GM18511 (cell line): ENCODE measurements around the gene CD6.

ENCODE experiments used
- ATAC-seq: cut with Tn5 transposase; IDR thresholded peaks from one replicate; pipeline ENCODE4 v1.9.1; 2021; ENCODE audit warnings: mild to moderate bottlenecking, moderate library complexity; ENCODE audit not compliant: unreplicated experiment

Gene CD6

DNA sequence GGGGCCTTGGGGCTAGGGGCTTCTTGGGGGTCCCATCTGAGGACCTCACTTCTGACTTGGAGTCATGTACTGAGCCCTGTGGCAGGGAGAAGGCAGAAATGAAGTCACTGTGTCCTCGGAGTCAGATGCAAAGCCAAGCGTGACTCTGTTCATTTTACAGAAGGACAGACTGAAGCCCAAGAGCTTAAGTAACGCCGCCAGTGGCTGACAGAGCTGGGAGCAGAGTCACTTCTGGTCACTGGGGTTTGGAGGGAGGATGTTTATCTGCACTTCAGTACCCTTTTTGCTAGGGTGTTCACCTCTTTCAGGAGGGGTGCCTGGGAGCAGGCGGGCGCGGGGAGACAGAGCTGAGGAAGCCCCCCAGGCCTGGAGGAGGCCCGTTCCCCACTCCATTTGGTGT lies 10.7 kb downstream of the CD6 start:
- ATAC-seq = no peak

DNA sequence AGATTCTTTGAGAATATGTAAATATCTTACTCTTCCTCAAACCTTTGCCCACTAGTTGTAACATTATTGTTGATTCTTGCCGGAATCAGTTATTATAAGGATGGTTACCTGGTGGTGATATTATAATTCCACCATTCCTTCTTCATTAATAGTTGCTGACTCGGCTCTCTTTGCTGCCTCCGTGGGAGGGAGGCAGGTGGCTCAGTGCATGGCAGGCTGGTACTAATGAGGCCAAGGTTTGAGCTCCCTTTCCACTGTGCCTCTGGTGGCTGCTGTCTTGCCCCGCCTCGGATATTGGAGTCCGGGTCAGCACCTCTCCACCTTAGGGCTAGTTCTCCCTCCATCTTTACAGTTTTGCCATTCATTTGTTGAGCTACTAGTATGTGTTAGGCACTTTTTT lies 12.7 kb downstream of the CD6 start:
- no peak for ATAC-seq

DNA sequence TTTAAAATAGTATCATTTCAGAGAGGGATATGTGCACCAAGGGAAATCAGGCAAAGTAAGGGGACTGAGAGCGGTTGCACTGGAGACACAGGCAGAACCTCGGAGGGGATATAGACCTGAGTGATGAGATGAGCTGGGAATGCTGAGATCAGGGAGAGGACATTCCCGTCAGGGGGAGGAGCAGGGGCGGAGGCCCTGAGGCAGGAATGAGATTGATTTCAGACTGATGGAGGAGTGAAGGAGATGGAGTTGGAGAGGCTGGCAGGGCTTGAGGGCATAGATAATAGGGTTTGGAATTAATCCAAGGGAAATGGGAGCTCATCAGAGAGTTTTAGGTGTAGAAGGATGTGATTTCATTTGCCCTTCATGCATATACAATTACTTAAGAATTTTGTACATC lies 13.2 kb downstream of the CD6 start:
- no peak for ATAC-seq

DNA sequence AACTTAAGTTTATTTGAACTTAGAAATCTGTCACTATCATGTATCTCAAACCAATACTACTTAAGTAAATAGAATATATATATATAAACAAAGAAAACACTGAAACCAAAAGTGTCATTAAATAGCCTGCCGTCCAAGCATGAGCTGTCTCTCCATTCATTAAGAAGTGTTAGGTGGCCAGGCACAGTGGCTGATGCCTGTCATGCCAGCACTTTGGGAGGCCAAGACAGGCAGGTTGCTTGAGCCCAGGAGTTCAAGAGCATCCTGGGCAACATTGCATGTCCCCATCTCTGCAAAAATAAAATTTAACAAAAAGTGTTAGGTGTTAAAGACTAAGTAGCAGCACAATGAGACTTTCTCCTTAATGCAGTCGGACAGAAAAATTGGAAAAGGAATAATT lies 14.0 kb downstream of the CD6 start:
- no peak for ATAC-seq

DNA sequence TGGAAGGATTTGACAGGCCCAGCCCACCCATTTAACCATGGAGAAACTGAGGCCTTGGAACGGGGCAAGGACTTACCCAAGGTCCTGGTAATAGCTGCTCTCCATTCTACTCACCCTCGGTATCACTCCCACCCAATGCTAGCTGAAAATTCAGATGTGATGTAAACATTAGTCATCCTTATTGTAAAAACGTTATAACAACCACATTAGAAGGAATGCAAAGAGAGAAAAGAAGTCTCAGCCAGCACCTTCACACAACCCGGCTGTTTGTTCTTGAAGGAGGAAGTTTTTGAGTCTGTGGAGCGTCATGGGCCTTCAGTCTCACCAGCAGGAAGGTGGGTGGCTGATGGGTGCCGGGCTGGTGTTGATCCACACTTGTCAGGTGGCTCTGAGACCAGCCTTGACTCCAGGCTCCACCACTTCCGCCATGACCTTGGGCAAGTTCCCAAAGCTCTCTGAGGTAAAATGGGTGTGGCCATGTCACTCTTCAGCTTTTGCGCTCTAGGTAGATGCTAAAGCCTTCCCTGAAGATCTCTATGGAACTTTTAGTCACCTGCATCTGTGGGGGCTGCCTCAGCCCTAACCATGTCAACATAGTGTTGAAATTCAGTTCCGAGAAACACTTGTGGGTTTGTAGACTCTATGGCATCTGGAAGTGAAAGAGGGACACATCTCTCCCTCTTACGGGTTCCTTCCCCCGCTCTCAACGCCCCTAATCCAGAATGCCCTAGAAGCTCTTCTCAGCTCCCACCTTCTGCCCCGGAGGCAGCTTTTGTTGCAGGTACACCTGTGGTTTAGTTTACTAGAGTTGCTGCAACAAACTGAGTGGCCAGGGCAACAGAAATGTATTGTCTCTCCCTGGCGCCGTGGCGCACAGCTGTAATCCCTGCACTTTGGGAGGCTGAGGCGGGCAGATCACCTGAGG lies 14.8 kb downstream of the CD6 start:
- ATAC-seq = no peak

DNA sequence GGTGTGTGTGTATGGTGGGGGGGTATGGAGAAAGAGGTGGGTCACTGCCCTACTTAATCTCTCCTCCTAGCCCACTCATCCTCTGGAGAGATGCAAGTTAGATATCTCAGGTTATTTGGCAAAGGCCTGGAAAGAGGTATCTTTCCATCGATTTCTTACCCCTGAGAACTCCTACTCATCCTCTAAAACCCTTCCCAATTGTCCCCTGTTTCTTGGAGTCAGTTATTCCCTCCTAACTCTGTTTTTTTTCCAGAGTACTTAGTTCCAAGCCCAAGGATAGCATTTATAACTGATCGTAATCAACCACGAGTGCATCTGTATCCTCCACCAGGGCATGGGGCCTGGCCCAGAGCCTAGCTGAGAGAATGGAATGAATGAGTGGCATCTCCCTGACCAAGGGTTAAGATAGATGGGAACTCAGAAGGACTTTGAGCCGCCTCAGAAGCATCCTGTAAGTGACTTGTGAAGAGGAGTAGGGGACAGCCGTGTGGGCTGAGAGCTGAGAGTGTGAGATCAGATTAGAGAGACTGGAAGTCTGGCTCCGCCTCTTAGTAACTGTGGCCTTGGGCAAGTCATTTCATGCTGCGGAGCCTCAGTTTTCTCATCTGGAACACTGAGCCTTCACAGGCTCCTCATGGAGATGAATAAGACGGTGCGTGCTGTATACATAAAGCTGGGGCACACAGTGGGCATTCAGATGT lies 16.2 kb downstream of the CD6 start:
- ATAC-seq = no peak

DNA sequence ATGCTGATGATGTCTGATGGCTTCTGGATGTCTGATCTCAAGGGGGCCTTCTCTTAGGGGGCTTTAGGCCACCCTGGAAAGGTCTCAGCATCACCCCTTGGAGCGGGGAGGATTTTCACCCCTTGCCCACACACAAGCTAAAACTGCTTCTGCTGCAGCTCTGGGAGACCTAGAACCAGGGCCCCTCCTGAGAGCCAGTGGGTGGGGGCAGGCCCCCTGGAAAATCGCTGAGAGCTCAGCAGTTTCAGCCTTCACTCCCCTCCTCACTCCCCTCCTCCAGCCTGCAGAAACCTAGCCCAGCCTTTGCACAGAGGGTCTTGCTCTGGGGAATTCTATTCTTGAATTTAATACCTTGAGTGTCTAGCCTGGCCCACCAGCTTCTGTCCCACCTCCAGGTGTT lies 17.2 kb downstream of the CD6 start:
- ATAC-seq = no peak

DNA sequence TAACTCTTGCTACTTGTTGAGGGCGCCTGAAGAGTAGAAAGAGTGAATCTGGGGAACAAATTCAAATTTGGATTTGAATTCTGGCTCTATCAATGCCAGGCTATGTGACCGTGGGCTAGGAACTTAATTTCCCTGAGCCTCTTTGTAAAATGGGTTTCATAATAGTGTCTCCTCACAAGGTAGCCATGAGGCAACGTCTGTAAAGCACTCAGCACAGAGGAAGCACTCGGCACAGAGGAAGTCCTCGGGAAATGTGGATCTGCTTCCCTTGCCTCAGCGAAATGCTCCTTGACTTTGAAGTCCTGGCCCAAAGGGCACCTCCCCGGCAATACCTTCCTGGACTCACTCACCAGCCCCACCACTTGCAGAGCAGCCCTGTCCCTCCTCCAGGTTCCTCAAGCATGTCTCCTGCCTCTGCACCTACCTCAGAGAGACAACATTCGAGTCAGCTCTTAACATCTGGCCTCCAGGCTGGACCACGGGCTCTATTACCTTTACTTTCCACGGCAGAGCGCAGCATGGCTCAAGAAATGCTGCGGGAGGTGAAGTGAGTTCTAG lies 17.7 kb downstream of the CD6 start:
- ATAC-seq = no peak

DNA sequence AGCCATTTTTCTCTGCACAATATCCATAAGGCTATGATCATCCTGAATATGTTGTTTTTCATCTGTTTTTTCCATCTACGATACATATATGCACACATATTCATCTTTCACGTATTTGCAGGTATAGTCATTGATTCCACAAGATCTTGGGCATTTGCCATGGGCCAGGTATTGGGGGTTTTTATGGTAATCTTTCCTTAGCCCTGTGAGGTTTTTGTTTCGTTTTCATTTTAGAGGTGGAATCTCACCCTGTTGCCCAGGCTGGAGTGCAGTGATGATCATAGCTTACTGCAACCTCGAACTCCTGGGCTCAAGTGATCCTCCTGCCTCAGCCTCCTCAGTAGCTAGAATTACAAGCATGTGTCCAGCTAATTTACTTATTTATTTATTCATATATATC lies 20.0 kb downstream of the CD6 start:
- no peak for ATAC-seq

DNA sequence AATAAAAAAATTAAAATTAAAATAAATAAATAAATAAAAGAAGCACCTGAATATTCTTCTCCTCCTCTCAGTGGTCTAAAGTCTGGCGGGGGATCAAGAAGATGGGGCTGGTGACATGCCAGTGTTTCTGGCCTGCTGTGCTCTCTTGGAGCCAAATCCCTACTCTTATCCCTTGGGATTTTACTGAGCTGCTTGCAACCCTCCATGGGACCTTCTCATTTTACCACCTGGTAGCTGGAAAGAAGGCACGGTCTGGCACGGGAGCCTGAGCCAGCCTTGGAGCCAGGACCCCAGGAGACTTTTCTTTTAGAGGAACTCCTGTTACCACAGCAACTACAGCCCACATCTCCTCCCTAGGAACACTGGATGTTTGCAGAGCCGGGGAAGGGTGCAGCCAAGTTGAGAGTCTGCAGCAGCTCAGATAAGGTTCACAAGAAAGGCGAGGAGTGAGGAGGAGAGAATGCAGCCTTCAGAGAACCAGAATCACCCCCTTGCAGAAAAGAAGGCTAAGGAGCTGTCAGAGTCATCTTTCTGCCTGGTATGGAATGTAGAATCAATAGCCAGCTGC lies 21.4 kb downstream of the CD6 start:
- ATAC-seq = no peak

DNA sequence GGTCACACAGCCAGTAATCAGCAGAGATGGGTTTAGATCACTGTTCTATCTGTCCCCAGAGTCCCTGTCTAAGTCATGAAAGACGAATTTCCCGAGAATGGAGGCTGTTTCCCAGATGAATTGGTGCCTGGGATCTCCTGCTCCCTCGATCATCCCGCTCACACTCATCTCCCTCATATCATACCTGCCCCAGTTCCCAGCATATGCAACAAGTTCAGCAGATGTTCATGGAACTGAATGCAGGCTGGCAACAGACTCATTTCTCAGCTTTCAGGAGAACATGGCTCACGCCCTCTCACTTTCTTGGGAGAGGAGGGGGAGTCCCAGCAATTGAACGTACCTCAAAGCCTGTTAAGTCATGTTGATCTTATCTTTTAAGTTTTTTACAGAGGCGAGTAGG lies 22.1 kb downstream of the CD6 start:
- ATAC-seq = no peak

DNA sequence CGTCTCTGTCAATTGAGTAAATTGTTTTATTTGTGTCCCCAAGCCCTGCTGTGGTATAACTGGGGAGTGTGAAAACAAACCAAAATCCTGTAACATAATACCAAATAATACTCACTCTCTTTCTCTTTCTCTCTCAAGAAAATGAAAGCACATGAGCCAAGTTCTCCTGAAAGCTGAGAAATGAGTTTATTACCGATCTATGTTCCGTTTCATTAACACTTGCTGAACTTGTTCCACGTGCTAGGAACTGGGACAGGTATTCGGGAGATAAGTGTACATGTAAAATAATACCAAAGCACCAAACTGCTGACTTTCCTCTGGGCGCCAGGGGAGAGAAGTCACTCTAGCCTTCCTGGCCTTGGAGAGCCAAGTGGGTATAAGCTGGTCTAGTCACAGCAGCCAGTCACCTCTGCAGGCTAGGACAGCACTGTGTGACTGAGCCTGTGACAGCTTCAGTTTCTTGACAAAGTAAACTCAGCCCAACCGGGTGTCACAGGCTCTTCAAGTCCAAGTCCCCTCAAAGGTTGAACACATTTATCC lies 23.1 kb downstream of the CD6 start:
- ATAC-seq = no peak

DNA sequence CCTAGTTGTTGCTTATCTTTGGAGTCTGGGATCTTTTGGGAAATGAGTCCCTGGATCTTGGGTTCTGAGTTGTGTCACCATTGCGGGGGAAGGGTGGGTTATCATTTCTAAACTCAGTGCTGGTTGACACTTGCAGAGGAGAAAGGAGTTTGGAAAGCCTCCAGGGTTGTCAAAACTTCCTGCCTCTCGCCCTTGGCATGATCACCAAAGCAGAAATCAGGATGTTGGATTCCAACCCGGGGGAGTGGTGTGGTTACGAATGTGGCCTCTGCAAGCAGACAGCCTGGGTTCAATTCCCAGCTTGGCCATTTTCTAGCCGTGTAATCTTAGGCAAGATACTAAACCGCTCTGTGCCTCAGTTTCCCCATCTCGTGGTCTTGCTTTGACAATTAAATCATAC lies 24.3 kb downstream of the CD6 start:
- no peak for ATAC-seq

DNA sequence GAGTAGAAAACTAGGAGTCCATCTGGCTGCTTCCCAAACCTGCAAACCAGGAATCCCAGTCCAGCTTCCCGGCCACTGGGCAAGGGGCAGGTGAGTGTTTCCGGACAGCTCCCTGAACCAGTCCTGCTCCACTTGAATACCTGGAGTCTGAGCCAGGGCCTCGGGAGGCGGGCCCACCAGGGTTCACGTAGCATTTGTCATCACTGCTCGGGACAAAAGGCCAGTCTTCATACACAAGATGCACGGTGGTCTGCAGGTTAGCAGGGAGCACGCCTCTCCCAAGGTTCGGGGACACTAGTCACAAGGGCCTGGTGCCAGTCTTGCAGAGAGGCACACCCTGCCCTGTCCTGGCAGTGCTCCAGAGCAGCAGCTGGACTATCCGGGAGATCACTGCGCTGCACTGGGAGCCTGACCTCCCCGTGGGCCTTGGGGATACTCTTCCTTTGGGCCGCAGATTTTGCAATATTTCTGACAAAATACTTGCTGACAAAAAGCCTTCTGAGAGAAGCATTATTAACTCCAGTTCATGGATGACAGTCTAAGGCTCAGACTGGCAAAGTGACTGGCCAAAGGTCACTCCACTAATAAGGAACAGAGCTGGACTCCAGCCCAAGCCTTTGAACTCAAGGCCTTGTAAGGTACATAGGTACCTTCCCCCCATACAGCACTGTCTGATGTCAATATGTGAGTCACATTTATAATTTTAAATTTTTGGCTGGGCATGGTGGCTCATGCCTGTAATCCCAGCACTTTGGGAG lies 25.1 kb downstream of the CD6 start:
- no peak for ATAC-seq

DNA sequence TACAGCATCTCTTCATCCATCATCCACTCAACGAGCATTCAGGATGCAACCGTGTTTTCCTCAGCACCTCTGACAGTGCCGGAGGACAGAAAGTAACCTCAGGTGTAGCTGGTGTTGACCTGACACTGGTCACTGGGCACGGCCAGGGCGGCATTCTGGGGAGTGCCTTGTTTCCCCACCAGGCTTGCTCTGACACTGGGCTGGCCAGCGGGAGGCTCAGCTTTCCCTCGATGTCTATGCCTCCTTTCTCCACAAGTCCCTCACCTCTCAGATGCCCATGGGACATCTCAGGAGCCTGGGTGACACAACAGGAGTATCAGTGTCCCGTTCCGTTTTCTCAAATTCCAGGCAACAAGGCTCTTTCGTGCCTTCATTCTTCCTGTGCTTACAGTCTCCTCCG lies 28.9 kb downstream of the CD6 start:
- ATAC-seq = no peak

DNA sequence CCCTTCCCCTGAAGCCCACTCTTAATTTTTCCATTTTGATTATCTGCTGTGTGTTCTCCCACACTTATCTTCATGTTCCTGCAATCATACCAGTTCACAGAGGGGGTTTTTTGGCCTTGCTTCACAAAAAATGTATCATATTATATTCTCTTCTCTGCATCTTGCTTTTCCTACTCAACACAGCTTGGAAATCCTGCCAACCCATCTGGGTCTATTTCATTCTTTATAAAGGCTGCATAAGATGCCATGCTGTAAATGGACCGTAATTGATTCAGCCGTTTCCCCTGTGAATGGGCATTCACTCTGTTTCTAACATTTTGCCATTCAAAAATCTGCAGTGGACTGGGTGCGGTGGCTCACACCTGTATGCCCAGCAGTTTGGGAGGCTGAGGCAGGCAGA lies 30.5 kb downstream of the CD6 start:
- ATAC-seq = no peak

DNA sequence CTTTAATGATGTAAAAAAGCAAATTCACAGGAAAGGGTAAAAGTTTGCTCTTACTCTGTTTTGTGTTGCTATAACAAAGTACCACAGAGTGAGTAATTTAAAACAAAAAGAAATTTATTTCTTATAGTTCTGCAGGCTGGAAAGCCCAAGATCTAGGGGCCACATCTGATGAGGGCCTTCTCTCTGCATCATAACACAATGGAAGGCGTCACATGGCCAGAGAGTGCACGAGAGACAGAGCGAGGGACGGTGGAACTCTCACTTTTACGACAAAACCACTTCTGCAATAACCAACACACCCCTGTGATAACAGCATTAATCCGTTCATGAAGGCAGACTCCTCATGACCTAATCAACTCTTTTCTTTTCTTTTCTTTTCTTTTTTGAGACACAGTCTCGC lies 31.1 kb downstream of the CD6 start:
- no peak for ATAC-seq

DNA sequence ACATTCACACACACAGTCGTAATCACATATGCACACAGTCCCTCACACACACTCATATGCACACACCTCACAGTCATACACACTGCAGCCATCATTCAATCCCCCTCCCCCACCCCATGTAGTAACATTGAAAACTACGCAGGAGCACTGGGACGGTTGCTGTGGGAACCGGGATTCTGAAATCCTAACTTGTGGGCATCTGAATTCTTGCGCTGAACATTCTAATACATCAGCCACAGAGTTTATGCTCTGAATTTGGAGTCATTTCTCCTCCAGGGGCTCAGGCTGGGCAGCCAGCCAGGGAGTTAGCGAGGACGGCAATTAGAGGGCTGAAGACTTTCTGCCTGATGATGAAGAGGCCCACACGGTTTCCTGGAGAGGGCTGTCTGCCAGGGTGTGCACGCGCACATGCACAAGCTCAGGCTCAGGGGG lies 32.7 kb downstream of the CD6 start:
- no peak for ATAC-seq

DNA sequence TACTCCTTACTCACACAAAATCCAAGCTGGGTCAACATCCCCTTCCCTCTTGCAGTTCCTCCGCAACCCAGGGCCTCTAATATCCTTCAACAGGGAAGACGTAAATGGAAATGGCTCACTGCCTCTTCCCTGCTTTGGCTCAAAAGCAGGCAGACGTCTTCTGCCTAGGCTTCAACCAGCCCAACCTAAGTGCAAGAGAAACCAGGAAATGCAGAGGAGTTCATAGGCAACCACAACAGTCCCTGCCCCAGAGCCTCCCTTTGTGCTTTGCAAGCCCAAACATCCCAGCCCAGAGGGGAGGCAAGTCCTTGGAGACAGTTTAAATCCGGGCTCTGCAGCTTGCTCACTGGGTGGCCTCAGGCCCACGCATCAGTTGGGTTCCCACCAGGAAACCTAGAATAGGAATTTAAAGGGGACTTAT lies 33.3 kb downstream of the CD6 start:
- ATAC-seq = no peak

DNA sequence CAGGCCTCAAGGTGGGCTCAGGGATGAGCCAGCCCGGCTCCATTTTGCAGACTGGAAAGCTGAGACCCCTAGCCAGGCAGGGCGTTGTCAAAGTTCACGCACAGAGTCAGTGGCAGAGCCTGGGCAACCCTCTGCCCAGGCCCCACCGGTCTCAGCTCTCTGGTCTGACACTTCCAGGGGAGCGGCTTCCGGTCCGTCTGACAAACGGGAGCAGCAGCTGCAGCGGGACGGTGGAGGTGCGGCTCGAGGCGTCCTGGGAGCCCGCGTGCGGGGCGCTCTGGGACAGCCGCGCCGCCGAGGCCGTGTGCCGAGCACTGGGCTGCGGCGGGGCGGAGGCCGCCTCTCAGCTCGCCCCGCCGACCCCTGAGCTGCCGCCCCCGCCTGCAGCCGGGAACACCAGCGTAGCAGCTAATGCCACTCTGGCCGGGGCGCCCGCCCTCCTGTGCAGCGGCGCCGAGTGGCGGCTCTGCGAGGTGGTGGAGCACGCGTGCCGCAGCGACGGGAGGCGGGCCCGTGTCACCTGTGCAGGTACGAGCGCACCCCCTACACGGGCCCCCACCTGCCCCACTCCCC lies 36.0 kb downstream of the CD6 start:
- ATAC-seq = no peak
